Activated effector memory CD4-positive, alpha-beta T cell treated with Interleukin-2 at 50 U/mL for 16 hours (primary cell): ENCODE measurements around the gene ACOX2.
"Not testable (repeated sequence)": the region's sequence is repeated elsewhere in the genome, so short reads cannot be mapped to it uniquely, and the experiment has no call there.

ENCODE experiments used
- DNase-seq: peaks from one replicate; pipeline ENCODE4 v3.0.0-alpha.2; 2020

ACOX2 gene

DNA sequence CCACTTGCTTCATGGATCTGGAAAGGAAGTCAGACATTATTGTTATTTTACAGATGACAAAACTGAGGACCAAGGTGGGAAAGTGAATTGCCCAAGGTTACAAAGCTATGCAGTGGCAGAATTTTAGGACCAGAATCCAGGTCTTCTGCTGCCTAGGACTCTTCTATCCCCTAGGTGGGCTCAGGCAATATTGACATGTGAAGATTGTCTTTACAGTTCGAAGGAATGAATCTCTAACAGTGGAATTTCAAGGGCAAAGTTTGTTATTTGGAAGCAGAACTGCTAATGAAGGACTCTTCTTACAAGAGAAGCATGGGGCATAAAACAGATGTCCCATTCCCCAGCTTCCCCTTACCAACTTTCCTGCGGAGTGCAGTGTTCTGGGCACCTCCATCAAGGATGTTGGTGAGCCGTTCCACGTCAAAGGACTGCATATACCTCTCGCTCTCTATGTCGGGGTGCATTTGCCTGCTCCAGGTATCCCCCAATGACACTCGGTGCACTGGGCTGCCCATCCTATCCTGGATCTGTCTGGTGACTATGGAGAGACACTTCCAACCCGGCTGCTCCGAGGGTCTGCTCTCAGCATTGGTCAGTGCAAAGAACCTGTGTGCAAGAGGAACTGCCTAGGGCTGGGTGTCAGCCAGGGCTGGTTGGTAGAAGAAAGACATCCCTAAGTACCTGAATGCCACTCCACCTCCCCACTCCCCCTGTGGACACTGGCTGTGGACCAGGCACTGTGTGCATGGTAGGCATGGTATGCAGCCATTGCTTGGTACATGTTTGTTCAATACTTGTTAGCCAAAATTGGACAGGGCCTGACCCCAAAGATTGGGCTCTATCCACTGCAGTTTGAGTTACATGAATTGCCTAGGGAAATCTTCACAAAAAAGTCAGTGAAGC lies 2.1 kb downstream of the ACOX2 start:
- no peak for DNase-seq

GRCh38 chr3:58532794-58533220 lies 4.2 kb downstream of the ACOX2 start:
- peak; percentile 69 for DNase-seq

DNA sequence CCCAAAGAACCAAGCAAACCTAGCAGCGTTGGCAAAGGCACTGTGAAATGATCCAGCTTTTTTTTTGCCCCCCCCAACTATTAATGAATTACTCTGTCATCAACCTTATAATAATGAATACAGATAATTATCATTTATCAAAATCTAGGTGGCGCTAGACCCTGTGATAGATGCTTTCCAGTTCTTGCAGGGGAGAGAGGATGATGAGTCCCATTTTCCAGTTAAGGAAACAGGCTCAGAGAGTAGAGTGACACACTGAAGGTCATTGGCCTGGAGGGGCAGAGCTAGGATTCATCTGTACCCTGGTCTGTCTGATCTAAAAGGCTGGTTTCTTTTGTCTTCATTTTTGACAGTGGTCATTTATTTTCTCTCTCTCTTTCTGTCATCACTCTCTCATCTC lies 5.0 kb downstream of the ACOX2 start:
- no peak for DNase-seq

DNA sequence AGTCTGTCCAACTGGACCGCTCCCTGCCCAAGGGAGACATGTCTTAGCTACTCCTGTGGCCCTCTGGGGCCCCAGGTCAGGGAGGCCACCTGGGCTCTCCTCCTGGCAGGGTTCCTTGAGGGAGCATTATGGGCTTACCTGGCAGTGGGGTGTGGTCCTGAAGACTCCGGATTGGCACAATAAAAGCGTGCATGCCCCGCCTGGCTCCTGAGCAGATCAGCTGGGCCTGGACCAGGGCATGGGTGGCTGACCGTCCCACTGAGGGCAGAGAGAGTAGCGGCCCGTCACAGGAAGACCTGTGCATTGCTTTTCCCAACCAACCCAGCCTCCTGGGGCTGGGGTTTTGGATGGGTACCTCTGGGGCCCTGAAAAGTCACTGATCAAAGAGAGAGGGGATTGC lies 5.4 kb downstream of the ACOX2 start:
- no peak for DNase-seq

- no peak for DNase-seq
These were observed 6.6 kb downstream of the ACOX2 start for GRCh38 chr3:58530354-58530865.

- DNase-seq = no peak
These were observed 7.3 kb downstream of the ACOX2 start for GRCh38 chr3:58529516-58530353.

- DNase-seq = no peak
These were observed 8.4 kb downstream of the ACOX2 start for GRCh38 chr3:58528629-58529028.

- DNase-seq = not testable (repeated sequence)
These were observed 9.6 kb downstream of the ACOX2 start for GRCh38 chr3:58527440-58527839.

DNA sequence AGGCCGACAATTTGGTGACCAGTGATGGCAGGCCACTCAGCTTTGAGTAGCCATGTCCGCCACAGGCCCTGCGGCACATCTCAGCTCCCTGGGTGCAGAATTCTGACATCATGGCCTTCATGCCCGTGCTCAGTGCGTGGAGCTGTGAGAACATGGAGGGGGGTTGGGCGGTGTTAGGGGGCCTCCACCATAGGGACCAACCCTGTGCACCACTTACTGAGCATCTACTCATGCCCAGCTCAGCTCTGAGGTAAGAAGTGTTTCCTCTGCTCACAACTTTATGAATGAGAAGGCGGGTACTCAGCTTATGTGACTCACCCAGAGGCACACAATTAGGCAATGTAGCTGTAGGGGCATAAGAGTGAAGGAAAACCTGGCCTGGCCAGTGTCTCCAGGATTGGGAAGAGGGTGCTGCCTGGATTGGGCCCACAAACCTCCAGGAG lies 10.5 kb downstream of the ACOX2 start:
- DNase-seq = no peak

- no peak for DNase-seq
These were observed 12.6 kb downstream of the ACOX2 start for GRCh38 chr3:58524326-58524888.

- no peak for DNase-seq
These were observed 14.1 kb downstream of the ACOX2 start for GRCh38 chr3:58522759-58523425.

- DNase-seq = no peak
These were observed 14.9 kb downstream of the ACOX2 start for GRCh38 chr3:58521917-58522631.

DNA sequence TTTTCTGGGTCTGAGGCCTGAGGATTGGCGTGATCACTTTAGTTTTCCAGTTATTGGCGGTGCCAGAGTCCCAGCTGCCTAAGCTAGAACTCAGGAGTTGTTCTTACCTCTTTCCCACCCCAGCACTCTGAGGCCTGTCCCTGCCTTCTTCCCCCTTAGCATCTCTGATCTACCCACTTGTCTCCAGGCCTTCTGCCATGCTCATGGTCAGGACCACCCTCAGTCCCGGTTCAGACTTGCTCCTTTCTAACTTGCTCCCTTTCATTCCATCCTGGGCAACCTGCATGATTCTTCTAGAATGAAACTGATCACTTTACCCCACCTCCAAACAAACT lies 15.7 kb downstream of the ACOX2 start:
- DNase-seq = no peak

DNA sequence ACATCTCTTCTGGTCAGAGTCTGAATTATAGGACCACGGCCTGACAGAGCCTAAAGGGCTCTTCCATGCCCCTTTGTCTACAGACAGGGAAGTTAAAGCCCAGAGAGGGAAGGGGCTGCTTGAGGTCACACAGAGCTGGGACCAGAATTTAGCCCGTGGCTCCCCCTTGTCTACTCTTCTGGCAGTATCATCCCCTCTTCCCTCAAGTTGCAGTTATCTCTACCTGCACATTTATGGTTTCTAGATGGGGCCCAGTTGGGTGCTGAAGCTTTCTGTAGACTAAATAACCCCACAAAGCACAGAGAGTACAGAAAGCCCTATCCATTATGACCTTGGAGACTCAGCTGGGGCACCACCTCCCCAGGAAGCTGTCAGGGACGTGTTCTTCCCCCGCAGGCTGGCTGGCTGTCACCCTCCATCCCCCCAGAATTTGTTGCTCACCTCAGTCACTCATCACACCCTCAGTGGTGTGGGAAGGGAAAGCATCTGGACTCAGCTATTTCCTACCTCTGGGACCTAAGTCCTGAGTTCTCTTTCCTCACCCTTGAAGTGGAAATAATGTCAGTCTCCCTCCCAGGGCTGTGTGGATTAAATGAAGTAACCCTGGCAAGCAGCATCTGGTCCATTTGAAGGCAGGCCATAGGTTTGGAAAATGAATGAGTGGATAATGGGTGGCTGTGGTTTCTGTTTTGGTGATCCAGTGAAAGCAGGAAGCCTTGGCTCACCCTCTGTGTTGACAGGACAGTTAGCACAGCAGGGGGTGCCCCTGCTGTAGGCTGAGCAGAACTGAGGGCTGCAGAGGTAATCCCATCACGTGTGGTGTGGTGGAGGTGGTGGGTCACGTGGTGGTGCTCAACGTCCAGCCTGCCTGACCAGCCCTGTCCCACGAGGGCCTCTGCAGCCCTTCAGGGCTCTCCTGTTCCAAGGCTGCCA lies 16.3 kb downstream of the ACOX2 start:
- no peak for DNase-seq

DNA sequence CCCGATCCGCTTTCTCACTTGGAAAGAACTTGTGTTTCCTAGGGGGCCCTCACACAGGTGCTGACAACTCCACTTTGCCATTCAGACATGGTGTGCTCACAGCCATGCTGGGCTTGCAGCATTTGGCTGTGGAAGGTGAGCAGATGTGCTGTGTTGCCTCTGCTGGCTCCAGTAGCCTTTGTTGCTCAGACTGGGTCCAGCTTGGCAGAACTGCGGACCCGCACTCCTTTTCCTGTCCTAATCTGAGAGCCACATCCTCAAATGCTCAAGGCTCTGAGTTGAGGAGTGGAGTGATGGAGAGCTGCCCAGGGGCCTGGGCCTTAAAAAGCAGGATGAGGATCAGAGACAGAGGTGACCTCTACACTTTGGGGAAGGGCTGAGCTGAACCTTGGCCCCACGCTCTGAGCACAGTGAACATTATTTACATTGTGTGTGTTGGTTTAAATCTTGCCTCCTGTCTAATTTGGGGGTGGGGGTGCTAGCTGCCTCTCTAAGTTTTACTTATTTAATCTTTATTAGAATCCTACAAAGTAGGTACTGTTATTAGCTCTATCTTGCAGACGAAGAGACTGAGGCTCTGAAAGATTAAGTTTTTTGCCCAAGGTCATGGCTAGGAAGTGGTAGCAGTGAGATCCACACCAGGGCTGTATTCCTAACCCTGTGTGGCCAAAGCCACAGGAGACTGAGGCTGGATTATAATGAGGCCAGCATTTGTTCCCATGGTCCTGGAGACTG lies 17.2 kb downstream of the ACOX2 start:
- no peak for DNase-seq

DNA sequence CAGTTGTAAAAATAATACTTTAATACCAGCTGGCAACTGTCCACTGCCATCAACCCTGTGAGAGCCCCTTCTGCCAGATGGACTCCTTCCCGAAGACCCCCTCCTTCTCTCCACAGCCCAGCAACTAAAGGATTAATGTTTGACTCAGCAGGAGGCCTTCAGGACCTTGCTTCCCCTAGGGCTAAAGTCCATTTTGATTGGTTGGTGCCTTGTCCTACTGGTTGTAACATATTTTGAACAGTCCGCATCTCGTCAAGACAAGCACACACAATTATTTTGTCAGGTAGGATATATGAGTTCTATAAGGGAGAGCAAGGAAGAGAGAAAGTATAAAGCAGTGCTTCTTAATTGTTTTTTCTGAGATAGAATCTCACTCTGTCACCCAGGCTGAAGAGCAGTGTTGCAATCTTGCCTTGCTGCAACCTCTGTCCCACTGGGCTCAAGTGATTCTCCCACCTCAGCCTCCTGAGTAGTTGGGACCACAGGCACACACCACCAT lies 18.6 kb downstream of the ACOX2 start:
- DNase-seq = no peak

- no peak for DNase-seq
These were observed 22.6 kb downstream of the ACOX2 start for GRCh38 chr3:58514405-58514804.

DNA sequence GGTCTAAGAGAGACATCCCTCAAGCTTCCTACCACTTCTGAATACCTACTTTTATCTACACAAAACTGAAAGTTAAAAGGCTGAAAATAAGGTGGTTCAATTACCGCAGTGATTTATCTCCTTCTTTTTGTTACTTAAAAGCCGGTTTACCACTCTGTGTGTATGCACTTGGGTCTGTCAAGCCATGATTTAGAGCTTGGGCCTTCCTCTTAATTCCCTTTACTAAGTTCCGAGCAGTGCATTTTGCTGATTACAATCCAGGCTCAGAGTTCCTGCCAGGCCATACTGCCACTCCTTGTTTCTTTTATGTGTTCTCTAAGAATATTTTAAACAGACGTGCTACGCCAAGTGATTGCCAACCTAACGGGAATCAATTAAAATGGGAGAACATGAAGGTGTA lies 28.6 kb downstream of the ACOX2 start:
- no peak for DNase-seq

GRCh38 chr3:58507356-58508078 lies 29.5 kb downstream of the ACOX2 start:
- no peak for DNase-seq
